Panc1 (cell line): ENCODE results near the gene OTX1. TPM values are rescaled to one million over a fixed set of nuclear protein-coding genes. Genes with fewer than 3 reads are reported as not detected.

ENCODE experiments used
- ATAC-seq: fragments of 200-7000 bp; cut with Tn5 transposase; 2 replicates; pipeline ENCODE4 v1.9.1; 2020; ENCODE audit warnings: mild to moderate bottlenecking, moderate library complexity
- BruUV-seq: library from RNA; stranded (reverse); fragments of 400-500 nt; replicated peaks from 2 replicates; lab custom pipeline; 2021; lab: Mats Ljungman, UMichigan
- CTCF ChIA-PET: fragments of 300-600 bp; sonication (Branson Sonifier 250); formaldehyde crosslinking; loops from one replicate; lab custom pipeline; 2022; ENCODE audit warnings: antibody characterized with exemption; lab: Charles Lee
- POLR2A ChIA-PET: fragments of 300-600 bp; sonication (Branson Sonifier 250); formaldehyde crosslinking; loops from one replicate; lab custom pipeline; 2022; ENCODE audit warnings: antibody characterized with exemption; lab: Charles Lee
- DNase-seq: peaks from one replicate; pipeline ENCODE4 v3.0.0-alpha.2; 2010; ENCODE audit warnings: low read depth, low spot score
- H3K27ac ChIP-seq: 2 replicates; pipeline ENCODE4 v1.5.1; 2011; ENCODE audit warnings: mild to moderate bottlenecking, low read length, inconsistent platforms
- H3K27me3 ChIP-seq: fragments of 200-500 bp; sonication (Bioruptor generic); 2 replicates; pipeline ENCODE4 v1.6.0; 2014; ENCODE audit warnings: low read length, inconsistent platforms; ENCODE audit not compliant: control insufficient read depth, insufficient read depth
- H3K36me3 ChIP-seq: fragments of 200-500 bp; sonication (Bioruptor generic); 2 replicates; pipeline ENCODE4 v1.5.1; 2014; ENCODE audit warnings: inconsistent platforms, mild to moderate bottlenecking, low read length, moderate library complexity; ENCODE audit not compliant: control insufficient read depth, insufficient read depth
- H3K4me1 ChIP-seq: 2 replicates; pipeline ENCODE4 v1.5.1; 2011; ENCODE audit warnings: inconsistent platforms, mild to moderate bottlenecking, low read length, moderate library complexity; ENCODE audit not compliant: control insufficient read depth, insufficient read depth
- H3K4me3 ChIP-seq, 2 experiments: 2 replicates each; pipeline ENCODE4 v1.5.1; 2011 to 2012; ENCODE audit warnings: low read depth in 2 of 2, low read length in 2 of 2, mild to moderate bottlenecking in 2 of 2, inconsistent platforms in 1 of 2, moderate library complexity in 1 of 2
- H3K9me3 ChIP-seq: fragments of 200-500 bp; sonication (Bioruptor generic); 2 replicates; pipeline ENCODE4 v1.5.1; 2014; ENCODE audit warnings: low read depth, mild to moderate bottlenecking, inconsistent platforms, low read length, moderate library complexity; ENCODE audit not compliant: control insufficient read depth, insufficient read depth
- CTCF ChIP-seq: fragments of 450-650 bp; IDR thresholded peaks from 2 replicates; pipeline ENCODE4 v1.5.1; 2017; ENCODE audit warnings: mild to moderate bottlenecking
- POLR2AphosphoS5 ChIP-seq: IDR thresholded peaks from 2 replicates; pipeline ENCODE4 v1.6.1; 2012; ENCODE audit warnings: mild to moderate bottlenecking, low read depth, low read length, moderate library complexity
- SIN3A ChIP-seq: IDR thresholded peaks from 2 replicates; pipeline ENCODE4 v1.6.1; 2012; ENCODE audit warnings: low read depth, mild to moderate bottlenecking, low read length, moderate library complexity, borderline replicate concordance; ENCODE audit not compliant: insufficient read depth
- TCF7L2 ChIP-seq: IDR thresholded peaks from 2 replicates; pipeline ENCODE4 v1.6.1; 2011; ENCODE audit warnings: mild to moderate bottlenecking, low read depth, low read length, inconsistent platforms
- in situ Hi-C: cut with HindIII; loops from 2 replicates; pipeline ENCODE4 v1.10.0; 2016; ENCODE audit warnings: low sequenced_read_pairs, low pct_unique_long_range_greater_than_20kb
- intact Hi-C: fragments of 100-400 bp; cut with micrococcal nuclease; formaldehyde crosslinking; loops from one replicate; pipeline ENCODE4 v1.10.0; 2022; ENCODE audit not compliant: unreplicated experiment
- total RNA-seq: library from RNA; stranded (reverse); gene quantifications from one replicate; pipeline ENCODE4 v1.2.1, GENCODE V29; 2021; ENCODE audit not compliant: unreplicated experiment
- TF ChIP-seq, protein P1 (sequence below), 2 experiments: IDR thresholded peaks; 2 replicates each; pipeline ENCODE4 v1.6.1; 2011 to 2012; ENCODE audit warnings: low read depth in 2 of 2, control low read depth in 1 of 2, low read length in 1 of 2, mild to moderate bottlenecking in 1 of 2, moderate library complexity in 1 of 2; ENCODE audit not compliant: insufficient read depth in 1 of 2

Gene OTX1
- total RNA-seq, 1 experiment from 2014 or later: 4.2 TPM

DNA sequence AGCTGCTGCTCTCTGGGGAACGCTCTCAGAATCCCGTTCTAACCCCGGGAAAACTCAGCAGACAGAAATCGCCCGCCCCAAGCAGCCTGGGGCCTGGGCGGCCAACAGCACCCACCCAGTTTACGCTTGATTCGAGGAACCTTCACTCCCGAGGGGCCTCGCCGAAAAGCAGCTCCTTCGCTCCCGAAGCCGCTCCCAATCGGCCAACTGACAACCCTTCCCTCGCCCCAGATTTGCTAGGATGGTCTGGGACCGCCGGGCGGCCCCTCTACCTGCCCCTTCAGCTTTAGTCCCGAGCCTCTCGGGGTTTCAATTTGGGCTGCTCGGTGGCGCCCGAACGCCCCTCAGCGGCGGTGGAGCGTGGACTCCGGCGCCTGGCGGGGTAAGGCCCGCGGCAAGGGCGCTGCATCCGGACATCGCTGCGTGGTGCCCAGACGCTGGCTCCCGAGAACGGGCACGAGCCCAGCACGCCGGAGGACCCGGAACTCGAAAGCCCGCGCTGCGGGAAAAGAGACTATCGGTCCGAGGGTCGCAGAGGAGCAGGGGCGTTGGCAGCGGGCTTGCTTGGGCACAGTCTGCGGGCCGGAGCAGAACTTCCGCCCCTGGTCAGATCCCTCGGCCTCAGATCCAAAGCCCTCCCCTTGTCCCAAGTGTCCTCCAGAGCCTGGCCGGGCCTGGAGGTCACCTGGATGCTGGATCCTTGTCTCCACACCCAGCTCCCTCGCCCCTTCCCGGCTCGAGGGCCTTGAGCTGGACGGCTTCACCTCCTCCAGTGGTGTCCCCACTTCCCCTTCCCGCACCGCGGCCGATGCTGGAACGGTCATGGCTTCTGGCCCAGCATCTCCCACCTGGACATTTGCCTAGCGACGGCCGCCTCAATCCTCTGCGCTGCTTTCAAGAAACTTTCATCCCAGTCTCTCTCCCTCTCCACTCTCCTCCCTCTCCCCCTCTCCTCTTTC, 3.0 kb upstream of the OTX1 start:
- H3K4me3 ChIP-seq: no peak overlapping the region
- CTCF ChIA-PET: no interaction called here
- ATAC-seq: no peak

DNA sequence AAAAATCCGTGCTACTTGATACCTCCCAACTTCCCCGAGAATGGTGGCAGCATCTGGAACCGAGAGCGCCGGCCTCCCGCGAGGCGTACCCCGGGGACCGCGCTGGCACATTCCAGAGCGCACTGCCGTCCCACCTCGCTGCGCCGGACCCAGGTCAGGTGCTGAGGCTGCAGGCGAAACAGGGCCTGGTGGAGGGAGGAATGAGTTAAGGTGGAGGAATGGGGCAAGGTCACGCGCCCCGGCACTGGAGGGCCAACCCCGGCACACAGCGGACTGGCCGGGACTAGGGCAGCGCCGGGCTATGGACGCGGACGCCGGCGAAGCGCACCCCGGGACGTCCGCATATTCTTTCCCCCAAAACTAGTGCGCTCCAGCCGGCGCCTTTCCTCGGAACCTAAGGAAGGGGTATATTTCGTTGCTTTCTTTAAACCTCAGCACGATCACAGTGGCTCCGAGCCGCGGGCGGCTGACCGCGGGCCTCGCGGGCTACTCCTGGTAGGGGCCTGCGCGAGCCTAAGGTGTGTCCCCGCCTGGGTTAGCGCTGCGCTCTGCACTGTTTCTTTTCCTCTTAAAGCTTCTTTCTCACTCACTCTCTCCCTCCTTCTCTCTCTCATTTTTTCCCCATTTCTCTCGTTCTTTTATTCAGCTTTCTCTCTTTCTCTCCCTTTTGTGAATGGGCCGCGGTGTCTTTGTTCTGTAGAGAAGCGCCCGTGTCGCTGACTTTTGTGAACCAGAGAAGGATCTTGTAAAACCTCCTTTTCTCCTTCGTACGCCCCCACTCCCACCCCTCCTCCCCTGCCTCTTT, 2.1 kb upstream of the OTX1 start:
- Histone ChIP-seq H3K27ac (no peak overlapping the region), H3K36me3 (peaks cover 6% of the 10 kb centered on the region; the same call in 1 of the 2 replicates), H3K4me3 (peak overlapping the region in 1 of 2 experiments; percentile 80; a peak in 1 of 4 replicates), H3K27me3 (no peaks in the 10 kb centered on the region; the same call in 1 of the 2 replicates), H3K9me3 (no peaks in the 10 kb centered on the region), H3K4me1 (peaks cover 8% of the 10 kb centered on the region)
- ATAC-seq (no peak), DNase-seq (no peak)
- intact Hi-C loops (no loop called here), in situ Hi-C loops (no loop called here)
- TF ChIP-seq CTCF (no peak), POLR2AphosphoS5 (no peak), SIN3A (no peak), TCF7L2 (no peak)
- TF ChIP-seq, protein P1, sequence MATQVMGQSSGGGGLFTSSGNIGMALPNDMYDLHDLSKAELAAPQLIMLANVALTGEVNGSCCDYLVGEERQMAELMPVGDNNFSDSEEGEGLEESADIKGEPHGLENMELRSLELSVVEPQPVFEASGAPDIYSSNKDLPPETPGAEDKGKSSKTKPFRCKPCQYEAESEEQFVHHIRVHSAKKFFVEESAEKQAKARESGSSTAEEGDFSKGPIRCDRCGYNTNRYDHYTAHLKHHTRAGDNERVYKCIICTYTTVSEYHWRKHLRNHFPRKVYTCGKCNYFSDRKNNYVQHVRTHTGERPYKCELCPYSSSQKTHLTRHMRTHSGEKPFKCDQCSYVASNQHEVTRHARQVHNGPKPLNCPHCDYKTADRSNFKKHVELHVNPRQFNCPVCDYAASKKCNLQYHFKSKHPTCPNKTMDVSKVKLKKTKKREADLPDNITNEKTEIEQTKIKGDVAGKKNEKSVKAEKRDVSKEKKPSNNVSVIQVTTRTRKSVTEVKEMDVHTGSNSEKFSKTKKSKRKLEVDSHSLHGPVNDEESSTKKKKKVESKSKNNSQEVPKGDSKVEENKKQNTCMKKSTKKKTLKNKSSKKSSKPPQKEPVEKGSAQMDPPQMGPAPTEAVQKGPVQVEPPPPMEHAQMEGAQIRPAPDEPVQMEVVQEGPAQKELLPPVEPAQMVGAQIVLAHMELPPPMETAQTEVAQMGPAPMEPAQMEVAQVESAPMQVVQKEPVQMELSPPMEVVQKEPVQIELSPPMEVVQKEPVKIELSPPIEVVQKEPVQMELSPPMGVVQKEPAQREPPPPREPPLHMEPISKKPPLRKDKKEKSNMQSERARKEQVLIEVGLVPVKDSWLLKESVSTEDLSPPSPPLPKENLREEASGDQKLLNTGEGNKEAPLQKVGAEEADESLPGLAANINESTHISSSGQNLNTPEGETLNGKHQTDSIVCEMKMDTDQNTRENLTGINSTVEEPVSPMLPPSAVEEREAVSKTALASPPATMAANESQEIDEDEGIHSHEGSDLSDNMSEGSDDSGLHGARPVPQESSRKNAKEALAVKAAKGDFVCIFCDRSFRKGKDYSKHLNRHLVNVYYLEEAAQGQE (IDR thresholded peaks at IDR 0.05; ENCODE audit: insufficient read depth in 1 of 2, low read depth in 2 of 2, low read length in 1 of 2): no peak
- ChIA-PET CTCF (no interaction called here), POLR2A (no interaction called here)
- BruUV-seq: no TSS peak

More for the DNA sequence above, 3.0 kb upstream of the OTX1 start:
- POLR2A ChIA-PET: no interaction called here
- no TSS peak for BruUV-seq
- Histone ChIP-seq H3K36me3 (peaks cover 6% of the 10 kb centered on the region; the same call in 1 of the 2 replicates), H3K4me1 (peaks cover 8% of the 10 kb centered on the region), H3K27me3 (no peaks in the 10 kb centered on the region; the same call in 1 of the 2 replicates), H3K9me3 (no peaks in the 10 kb centered on the region), H3K27ac (no peak overlapping the region)
- in situ Hi-C loops: no loop called here
- intact Hi-C loops: no loop called here
- DNase-seq: no peak
- TF ChIP-seq SIN3A: no peak
- no peak for TF ChIP-seq POLR2AphosphoS5
- TF ChIP-seq, protein P1 (IDR thresholded peaks at IDR 0.05; ENCODE audit: insufficient read depth in 1 of 2, low read depth in 2 of 2, low read length in 1 of 2): no peak
- TF ChIP-seq CTCF: no peak
- TF ChIP-seq TCF7L2: no peak
